ENCODE data around the gene RAB34.

GRCh38 chr17:28719021-28719433 is 1.4 kb upstream of the RAB34 start:
- TF ChIP-seq HDAC2 (IDR thresholded peaks at IDR 0.05) (no peak), CEBPB (IDR thresholded peaks at IDR 0.05) (no peak), TP53 (CRISPR knock-in tag; IDR thresholded peaks at IDR 0.05) (no peak)

All from A549 (cell line).